Measurements from ENCODE around the gene ZBTB43.

DNA sequence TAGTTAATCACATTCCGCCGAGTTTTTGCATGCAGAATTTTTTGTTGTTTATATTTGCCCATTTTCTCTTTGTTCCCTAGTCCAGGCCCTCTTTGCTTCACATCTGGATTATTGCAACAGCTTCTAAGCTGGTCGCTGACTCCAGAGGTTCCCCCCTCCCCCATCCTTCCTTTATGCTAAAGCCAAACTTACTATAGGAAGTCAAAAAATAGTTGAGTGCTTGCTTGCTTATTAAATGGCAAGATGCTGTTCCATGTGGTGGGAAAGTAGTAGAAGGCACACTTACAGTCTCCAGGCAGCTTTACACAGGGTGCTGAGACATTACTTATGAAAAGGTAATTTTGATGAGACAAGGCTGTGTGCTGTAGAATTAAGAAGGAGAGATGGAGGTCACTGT is 56.9 kb downstream of the ZBTB43 start:
- TF ChIP-seq EZH2 (IDR thresholded peaks at IDR 0.05) (no peak), POLR2AphosphoS5 (IDR thresholded peaks at IDR 0.05; ENCODE audit: borderline replicate concordance, low read depth, low read length) (no peak), FOXP2 (optimal IDR thresholded peaks at IDR 0.05; ENCODE audit: control extremely low read depth, extremely low read length, insufficient read depth) (no peak)
